Activated CD4-positive, alpha-beta memory T cell treated with anti-CD3 and anti-CD28 coated beads for 36 hours (primary cell): ENCODE measurements around the gene TNC. TPM values are rescaled to one million over a fixed set of nuclear protein-coding genes. Genes with fewer than 3 reads are reported as not detected.

ENCODE experiments used
- CTCF ChIA-PET: fragments of 350-600 bp; sonication (Branson Sonifier 250); formaldehyde crosslinking; loops from one replicate; lab custom pipeline; 2021; ENCODE audit warnings: antibody characterized with exemption, inconsistent platforms; lab: Charles Lee
- POLR2A ChIA-PET: fragments of 350-600 bp; sonication (Branson Sonifier 250); formaldehyde crosslinking; loops from one replicate; lab custom pipeline; 2021; ENCODE audit warnings: antibody characterized with exemption; lab: Charles Lee
- DNase-seq: peaks from one replicate; pipeline ENCODE4 v3.0.0-alpha.2; 2020
- H3K27ac Mint-ChIP-seq: one replicate; pipeline ENCODE4 v1.8.0; 2021; ENCODE audit warnings: mixed read lengths
- H3K27me3 Mint-ChIP-seq: one replicate; pipeline ENCODE4 v1.8.0; 2021; ENCODE audit warnings: mixed read lengths
- H3K36me3 Mint-ChIP-seq: one replicate; pipeline ENCODE4 v1.8.0; 2021; ENCODE audit warnings: mixed read lengths
- H3K4me1 Mint-ChIP-seq: one replicate; pipeline ENCODE4 v1.8.0; 2021; ENCODE audit warnings: low read depth, mixed read lengths
- H3K4me3 Mint-ChIP-seq: one replicate; pipeline ENCODE4 v1.8.0; 2021; ENCODE audit warnings: mild to moderate bottlenecking, mixed read lengths
- H3K9me3 Mint-ChIP-seq: one replicate; pipeline ENCODE4 v1.8.0; 2021; ENCODE audit warnings: mixed read lengths
- intact Hi-C: fragments of 100-400 bp; cut with micrococcal nuclease; formaldehyde crosslinking; loops from one replicate; pipeline ENCODE4 v1.15.1; 2023
- total RNA-seq, 2 experiments: library from RNA; stranded (reverse); gene quantifications; one replicate each; pipeline ENCODE4 v1.2.3, GENCODE V29; 2021

TNC gene
- 1 to 10 TPM in 1 of 2 experiments, under 1 TPM in 1; 0.52 to 1.2 TPM for total RNA-seq

GRCh38 chr9:115117999-115118878 lies at the start of gene TNC:
TNC (minus strand) TSS chr9:115118157; CDS start chr9:115091018, 27,139 bp downstream.
- no peak for DNase-seq
- CTCF ChIA-PET = no interaction called here
- Mint-ChIP-seq H3K4me3 (no peak within 1 kb of the TSS), H3K36me3 (no peaks in the 10 kb centered on the region), H3K9me3 (no peaks in the 10 kb centered on the region), H3K27ac (no peak within 1 kb of the TSS), H3K27me3 (peaks cover 73% of the 10 kb centered on the region), H3K4me1 (peaks cover 5% of the 10 kb centered on the region)
- intact Hi-C loops = no loop called here
- POLR2A ChIA-PET = no interaction called here

DNA sequence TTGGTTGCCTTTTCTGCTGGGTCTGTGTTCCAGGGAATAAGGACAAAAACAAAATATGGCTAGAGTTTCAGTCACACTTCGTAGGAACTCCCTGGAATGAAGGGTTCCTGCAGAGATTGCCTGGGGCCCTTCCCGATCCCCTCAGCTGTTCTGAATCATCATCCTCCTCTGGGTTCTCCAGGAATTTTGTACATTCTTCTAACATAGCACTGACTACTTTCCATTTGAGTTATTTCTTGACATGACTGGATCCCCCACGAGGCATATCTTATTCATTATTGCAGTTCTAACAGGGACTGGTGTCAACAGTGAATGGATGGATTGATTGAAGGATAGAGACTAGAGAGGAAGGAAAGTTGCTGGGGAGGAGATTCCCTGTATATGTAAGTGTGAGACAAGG lies 49.2 kb upstream of the TNC start:
- POLR2A ChIA-PET = no interaction called here
- Mint-ChIP-seq H3K36me3 (no peaks in the 10 kb centered on the region), H3K27me3 (peaks cover 4% of the 10 kb centered on the region), H3K4me3 (no peak overlapping the region), H3K4me1 (no peaks in the 10 kb centered on the region), H3K9me3 (peaks cover 4% of the 10 kb centered on the region), H3K27ac (no peak overlapping the region)
- intact Hi-C loops = no loop called here
- CTCF ChIA-PET = interaction anchor here (0.6 kb wide), 1 partner anchor 261 kb away, joined by 3 read pairs; no protein-coding TSS in a partner anchor
- DNase-seq = no peak

DNA sequence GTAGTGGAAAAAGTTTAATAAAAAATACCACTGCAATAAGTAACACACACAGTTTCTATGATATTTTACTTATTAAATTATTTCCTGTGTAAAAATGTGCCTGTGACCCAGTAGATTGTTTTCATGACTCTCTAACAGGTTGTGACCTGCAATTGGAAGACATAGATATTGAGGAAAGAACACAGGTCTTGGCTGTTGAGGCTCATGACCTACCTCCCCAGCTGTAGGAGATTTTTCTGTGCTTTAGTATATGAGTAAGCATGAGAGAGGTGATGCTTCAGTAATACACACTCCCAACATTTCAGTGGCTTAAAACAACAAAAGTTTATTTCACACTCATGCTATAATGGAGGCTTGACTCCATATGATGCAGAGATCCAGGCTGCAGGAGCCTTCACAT lies 47.3 kb upstream of the TNC start:
- POLR2A ChIA-PET = no interaction called here
- Mint-ChIP-seq H3K9me3 (peaks cover 4% of the 10 kb centered on the region), H3K36me3 (no peaks in the 10 kb centered on the region), H3K4me3 (no peak overlapping the region), H3K27me3 (peaks cover 1% of the 10 kb centered on the region), H3K27ac (no peak overlapping the region), H3K4me1 (no peaks in the 10 kb centered on the region)
- DNase-seq = no peak
- intact Hi-C loops = no loop called here
- CTCF ChIA-PET = interaction anchor here (0.6 kb wide), 1 partner anchor 709 kb away, joined by 3 read pairs; no protein-coding TSS in a partner anchor

GRCh38 chr9:115164511-115164974 lies 46.6 kb upstream of the TNC start:
- DNase-seq = no peak
- intact Hi-C loops = no loop called here
- Mint-ChIP-seq H3K9me3 (peaks cover 4% of the 10 kb centered on the region), H3K27me3 (peaks cover 1% of the 10 kb centered on the region), H3K4me1 (no peaks in the 10 kb centered on the region), H3K36me3 (no peaks in the 10 kb centered on the region), H3K27ac (no peak overlapping the region), H3K4me3 (no peak overlapping the region)
- CTCF ChIA-PET = interaction anchor here (0.6 kb wide), 1 partner anchor 708 kb away, joined by 3 read pairs; no protein-coding TSS in a partner anchor
- POLR2A ChIA-PET = no interaction called here

- peaks cover 6% of the 10 kb centered on the region for H3K4me1 Mint-ChIP-seq
- peaks cover 4% of the 10 kb centered on the region for H3K9me3 Mint-ChIP-seq
- H3K27me3 Mint-ChIP-seq = peaks cover 4% of the 10 kb centered on the region
- no peak overlapping the region for H3K4me3 Mint-ChIP-seq
- ChIA-PET POLR2A (no interaction called here), CTCF (no interaction called here)
- intact Hi-C loops = no loop called here
- H3K27ac Mint-ChIP-seq = no peak overlapping the region
- no peaks in the 10 kb centered on the region for H3K36me3 Mint-ChIP-seq
- no peak for DNase-seq
These were observed 45.0 kb upstream of the TNC start for GRCh38 chr9:115162946-115163345.

GRCh38 chr9:115161446-115161845 lies 43.5 kb upstream of the TNC start:
- Mint-ChIP-seq H3K4me1 (peaks cover 6% of the 10 kb centered on the region), H3K27me3 (peaks cover 4% of the 10 kb centered on the region), H3K27ac (no peak overlapping the region), H3K9me3 (peaks cover 4% of the 10 kb centered on the region), H3K4me3 (no peak overlapping the region), H3K36me3 (no peaks in the 10 kb centered on the region)
- DNase-seq = no peak
- intact Hi-C loops = no loop called here
- ChIA-PET CTCF (no interaction called here), POLR2A (no interaction called here)

GRCh38 chr9:115158661-115159481 lies 40.9 kb upstream of the TNC start:
- no peak overlapping the region for H3K4me3 Mint-ChIP-seq
- peaks cover 7% of the 10 kb centered on the region for H3K27me3 Mint-ChIP-seq
- intact Hi-C loops = no loop called here
- peaks cover 4% of the 10 kb centered on the region for H3K9me3 Mint-ChIP-seq
- ChIA-PET POLR2A (no interaction called here), CTCF (no interaction called here)
- peaks cover 6% of the 10 kb centered on the region for H3K4me1 Mint-ChIP-seq
- no peak overlapping the region for H3K27ac Mint-ChIP-seq
- H3K36me3 Mint-ChIP-seq = no peaks in the 10 kb centered on the region
- DNase-seq = no peak

- ChIA-PET CTCF (no interaction called here), POLR2A (no interaction called here)
- no peaks in the 10 kb centered on the region for H3K36me3 Mint-ChIP-seq
- H3K9me3 Mint-ChIP-seq = no peaks in the 10 kb centered on the region
- no peak for DNase-seq
- peaks cover 6% of the 10 kb centered on the region for H3K4me1 Mint-ChIP-seq
- H3K4me3 Mint-ChIP-seq = no peak overlapping the region
- H3K27ac Mint-ChIP-seq = no peak overlapping the region
- H3K27me3 Mint-ChIP-seq = peaks cover 8% of the 10 kb centered on the region
- intact Hi-C loops = no loop called here
These were observed 39.3 kb upstream of the TNC start for GRCh38 chr9:115157245-115157674.

DNA sequence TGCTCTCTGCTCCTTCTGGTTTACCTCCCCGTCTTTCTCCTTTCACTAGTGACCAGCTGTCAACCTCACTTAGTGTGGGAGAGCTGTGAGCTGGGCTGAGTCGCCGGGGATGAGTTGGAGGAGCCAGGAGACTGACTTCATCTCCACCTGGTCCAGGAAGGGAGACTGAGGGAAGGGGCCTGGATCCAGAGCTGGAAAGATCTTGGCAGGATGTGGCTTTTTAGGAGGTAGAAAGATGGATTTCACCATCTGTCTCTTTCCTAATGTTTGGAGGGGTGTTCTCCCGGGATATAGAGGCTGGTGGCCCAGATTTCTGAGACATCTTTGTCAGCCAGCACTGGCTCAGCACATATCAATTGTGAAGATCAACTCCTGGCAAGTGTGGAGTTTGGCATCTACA lies 37.1 kb upstream of the TNC start:
- Mint-ChIP-seq H3K36me3 (no peaks in the 10 kb centered on the region), H3K27ac (no peak overlapping the region), H3K4me3 (no peak overlapping the region), H3K27me3 (peaks cover 8% of the 10 kb centered on the region), H3K4me1 (peaks cover 6% of the 10 kb centered on the region), H3K9me3 (no peaks in the 10 kb centered on the region)
- POLR2A ChIA-PET = no interaction called here
- CTCF ChIA-PET = no interaction called here
- no peak for DNase-seq
- intact Hi-C loops = no loop called here

GRCh38 chr9:115154617-115155016 lies 36.7 kb upstream of the TNC start:
- POLR2A ChIA-PET = no interaction called here
- CTCF ChIA-PET = no interaction called here
- Mint-ChIP-seq H3K9me3 (no peaks in the 10 kb centered on the region), H3K27ac (no peak overlapping the region), H3K4me1 (peaks cover 6% of the 10 kb centered on the region), H3K27me3 (peaks cover 8% of the 10 kb centered on the region), H3K36me3 (no peaks in the 10 kb centered on the region), H3K4me3 (no peak overlapping the region)
- intact Hi-C loops = no loop called here
- DNase-seq = no peak

DNA sequence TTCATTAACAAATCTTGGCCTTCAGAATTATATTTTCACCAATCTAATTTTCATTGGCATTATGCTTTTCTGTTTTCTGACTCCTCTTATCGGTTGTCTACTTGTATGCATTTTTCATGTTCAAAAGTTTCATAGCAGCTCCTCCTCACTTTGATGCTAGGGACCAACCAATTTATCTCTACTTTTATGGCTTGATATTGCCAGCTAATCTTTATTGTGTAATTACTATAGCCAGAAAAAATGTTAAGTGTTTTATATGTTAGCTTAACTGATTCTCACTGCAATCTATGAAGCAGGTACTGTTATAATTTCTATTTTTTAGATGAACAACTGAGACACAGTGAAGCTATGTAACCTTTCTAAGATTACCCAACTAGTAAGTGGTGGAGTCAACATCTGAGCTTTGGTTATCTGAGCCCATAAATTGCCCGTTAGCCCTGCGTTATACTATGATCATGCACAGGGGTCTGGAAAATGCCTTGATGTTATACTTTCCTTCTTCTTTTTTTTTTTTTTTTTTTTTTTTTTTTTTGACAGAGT lies 34.4 kb upstream of the TNC start:
- POLR2A ChIA-PET = no interaction called here
- CTCF ChIA-PET = no interaction called here

DNA sequence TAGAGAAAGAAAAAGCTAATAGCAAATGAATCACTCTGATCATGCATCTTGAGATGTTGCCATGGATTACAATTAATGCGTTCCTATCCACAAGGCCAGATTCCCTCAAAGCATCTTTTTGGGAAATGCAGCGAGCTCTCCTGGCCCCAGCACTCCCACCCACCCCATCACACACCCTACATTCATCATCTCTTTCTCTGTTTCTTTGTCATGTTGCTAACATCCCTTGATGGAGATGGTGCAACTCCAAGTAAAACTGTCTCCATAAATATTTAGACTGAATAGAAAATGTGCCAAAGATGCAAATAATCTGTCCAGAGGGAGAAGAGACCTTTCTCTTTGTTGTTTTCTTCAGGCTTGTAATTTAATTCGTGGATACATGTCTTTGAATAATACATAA lies 30.8 kb upstream of the TNC start:
- POLR2A ChIA-PET = no interaction called here
- CTCF ChIA-PET = no interaction called here

More for the DNA sequence above, 34.4 kb upstream of the TNC start:
- Mint-ChIP-seq H3K27ac (no peak overlapping the region), H3K36me3 (no peaks in the 10 kb centered on the region), H3K4me1 (no peaks in the 10 kb centered on the region), H3K4me3 (no peak overlapping the region), H3K9me3 (no peaks in the 10 kb centered on the region), H3K27me3 (peaks cover 6% of the 10 kb centered on the region)
- DNase-seq = no peak
- intact Hi-C loops = no loop called here

More for the DNA sequence above, 30.8 kb upstream of the TNC start:
- intact Hi-C loops = no loop called here
- H3K4me3 Mint-ChIP-seq = no peak overlapping the region
- no peak for DNase-seq
- H3K36me3 Mint-ChIP-seq = no peaks in the 10 kb centered on the region
- H3K27ac Mint-ChIP-seq = no peak overlapping the region
- no peaks in the 10 kb centered on the region for H3K4me1 Mint-ChIP-seq
- H3K9me3 Mint-ChIP-seq = no peaks in the 10 kb centered on the region
- peaks cover 5% of the 10 kb centered on the region for H3K27me3 Mint-ChIP-seq
